Nephron (organoid): Measurements from ENCODE around the gene RTBDN.
"Not testable (repeated sequence)": the region's sequence is repeated elsewhere in the genome, so short reads cannot be mapped to it uniquely, and the experiment has no call there.

Source experiments
- H3K27ac Mint-ChIP-seq, 3 experiments: 2 replicates each; pipeline ENCODE4 v1.8.0; 2020; ENCODE audit warnings: mixed read lengths in 3 of 3, mild to moderate bottlenecking in 2 of 3, moderate library complexity in 1 of 3
- H3K27me3 Mint-ChIP-seq: 2 replicates; pipeline ENCODE4 v1.8.0; 2021; ENCODE audit warnings: low read depth, mild to moderate bottlenecking, moderate library complexity, mixed read lengths
- H3K36me3 Mint-ChIP-seq: 2 replicates; pipeline ENCODE4 v1.8.0; 2020; ENCODE audit warnings: low read depth, mixed read lengths
- H3K4me1 Mint-ChIP-seq: 2 replicates; pipeline ENCODE4 v1.8.0; 2020; ENCODE audit warnings: mixed read lengths
- H3K4me3 Mint-ChIP-seq, 3 experiments: 2 replicates each; pipeline ENCODE4 v1.8.0; 2020; ENCODE audit warnings: mild to moderate bottlenecking in 3 of 3, mixed read lengths in 3 of 3, moderate library complexity in 2 of 3
- H3K9me3 Mint-ChIP-seq: 2 replicates; pipeline ENCODE4 v1.8.0; 2020; ENCODE audit warnings: mixed read lengths
- CTCF ChIP-seq, 3 experiments: fragments of 200-600 bp; sonication (generic); IDR thresholded peaks; one replicate each; pipeline ENCODE4 v1.5.0; 2021; ENCODE audit warnings: antibody characterized with exemption in 3 of 3; ENCODE audit not compliant: unreplicated experiment in 3 of 3

Gene RTBDN

GRCh38 chr19:12833738-12834565, 427 bp downstream of the RTBDN start:
- H3K4me1 Mint-ChIP-seq: peaks cover 20% of the 10 kb centered on the region
- TF ChIP-seq CTCF (IDR thresholded peaks at IDR 0.05; ENCODE audit: unreplicated experiment in 3 of 3): no peak
- peak overlapping the region; percentile 53 to 66 (median 64) for H3K4me3 Mint-ChIP-seq
- peaks cover 94% of the 10 kb centered on the region for H3K27me3 Mint-ChIP-seq
- H3K9me3 Mint-ChIP-seq: peaks cover 5% of the 10 kb centered on the region
- no peak overlapping the region for H3K27ac Mint-ChIP-seq
- no peaks in the 10 kb centered on the region for H3K36me3 Mint-ChIP-seq

GRCh38 chr19:12833418-12833737, 1.0 kb downstream of the RTBDN start:
- H3K4me3 Mint-ChIP-seq: peak overlapping the region; percentile 45 to 73 (median 46)
- peaks cover 5% of the 10 kb centered on the region for H3K9me3 Mint-ChIP-seq
- no peaks in the 10 kb centered on the region for H3K36me3 Mint-ChIP-seq
- H3K27ac Mint-ChIP-seq: no peak overlapping the region
- H3K27me3 Mint-ChIP-seq: peaks cover 94% of the 10 kb centered on the region
- TF ChIP-seq CTCF (IDR thresholded peaks at IDR 0.05; ENCODE audit: unreplicated experiment in 3 of 3): no peak
- peaks cover 20% of the 10 kb centered on the region for H3K4me1 Mint-ChIP-seq

GRCh38 chr19:12828494-12828893, 5.9 kb downstream of the RTBDN start:
- H3K27ac Mint-ChIP-seq: no peak overlapping the region
- H3K27me3 Mint-ChIP-seq: peaks cover 88% of the 10 kb centered on the region
- peaks cover 3% of the 10 kb centered on the region for H3K9me3 Mint-ChIP-seq
- H3K4me1 Mint-ChIP-seq: peaks cover 5% of the 10 kb centered on the region
- no peak for TF ChIP-seq CTCF (IDR thresholded peaks at IDR 0.05; ENCODE audit: unreplicated experiment in 3 of 3)
- no peaks in the 10 kb centered on the region for H3K36me3 Mint-ChIP-seq
- H3K4me3 Mint-ChIP-seq: no peak overlapping the region

- Mint-ChIP-seq H3K9me3 (no peaks in the 10 kb centered on the region), H3K4me3 (peak overlapping the region in 1 of 3 experiments; percentile 43), H3K4me1 (no peaks in the 10 kb centered on the region), H3K27ac (no peak overlapping the region), H3K27me3 (peaks cover 58% of the 10 kb centered on the region), H3K36me3 (no peaks in the 10 kb centered on the region)
- peak; percentile 25 to 57 (median 35) for TF ChIP-seq CTCF (IDR thresholded peaks at IDR 0.05; ENCODE audit: unreplicated experiment in 3 of 3)
These were observed 8.9 kb downstream of the RTBDN start for GRCh38 chr19:12825254-12826131.

GRCh38 chr19:12821761-12822160, 12.6 kb downstream of the RTBDN start:
- no peaks in the 10 kb centered on the region for H3K9me3 Mint-ChIP-seq
- H3K4me3 Mint-ChIP-seq: no peak overlapping the region
- no peaks in the 10 kb centered on the region for H3K36me3 Mint-ChIP-seq
- TF ChIP-seq CTCF (IDR thresholded peaks at IDR 0.05; ENCODE audit: unreplicated experiment in 3 of 3): no peak
- no peak overlapping the region for H3K27ac Mint-ChIP-seq
- peaks cover 22% of the 10 kb centered on the region for H3K27me3 Mint-ChIP-seq
- H3K4me1 Mint-ChIP-seq: no peaks in the 10 kb centered on the region

GRCh38 chr19:12817810-12818209, 16.6 kb downstream of the RTBDN start:
- H3K27ac Mint-ChIP-seq, H3K4me1 Mint-ChIP-seq, H3K27me3 Mint-ChIP-seq, H3K4me3 Mint-ChIP-seq, H3K9me3 Mint-ChIP-seq: not testable (repeated sequence)
- peaks cover 15% of the 10 kb centered on the region for H3K36me3 Mint-ChIP-seq

GRCh38 chr19:12817188-12817587, 17.2 kb downstream of the RTBDN start:
- not testable (repeated sequence) for H3K4me3 Mint-ChIP-seq, H3K4me1 Mint-ChIP-seq, H3K27me3 Mint-ChIP-seq, H3K9me3 Mint-ChIP-seq, H3K27ac Mint-ChIP-seq
- H3K36me3 Mint-ChIP-seq: peaks cover 15% of the 10 kb centered on the region
